Osteoblast (primary cell): ENCODE results near the gene ZNF710. TPM values are rescaled to one million over a fixed set of nuclear protein-coding genes. Genes with fewer than 3 reads are reported as not detected.
"Not testable (repeated sequence)": the region's sequence is repeated elsewhere in the genome, so short reads cannot be mapped to it uniquely, and the experiment has no call there.

ENCODE experiments used
- DNase-seq: peaks from one replicate; pipeline ENCODE4 v3.0.0; 2011; ENCODE audit warnings: low spot score, mixed read lengths; ENCODE audit not compliant: insufficient read length; ENCODE audit errors: missing footprints
- H2AFZ ChIP-seq: 2 replicates; pipeline ENCODE4 v1.6.0; 2011; ENCODE audit warnings: mild to moderate bottlenecking, low read length
- H3K27ac ChIP-seq: 2 replicates; pipeline ENCODE4 v1.5.1; 2011; ENCODE audit warnings: mild to moderate bottlenecking, low read depth, low read length, moderate library complexity
- H3K27me3 ChIP-seq: 2 replicates; pipeline ENCODE4 v1.6.0; 2012; ENCODE audit warnings: mild to moderate bottlenecking, control low read depth, inconsistent platforms, low read length, moderate library complexity; ENCODE audit not compliant: insufficient read depth
- H3K36me3 ChIP-seq: 2 replicates; pipeline ENCODE4 v1.5.1; 2011; ENCODE audit warnings: mild to moderate bottlenecking, low read length, control low read depth, moderate library complexity; ENCODE audit not compliant: insufficient read depth
- H3K4me1 ChIP-seq: 2 replicates; pipeline ENCODE4 v1.5.1; 2011; ENCODE audit warnings: mild to moderate bottlenecking, low read length, control low read depth, moderate library complexity; ENCODE audit not compliant: insufficient read depth
- H3K4me2 ChIP-seq: 2 replicates; pipeline ENCODE4 v1.6.0; 2011; ENCODE audit warnings: mild to moderate bottlenecking, low read length; ENCODE audit not compliant: insufficient read depth
- H3K4me3 ChIP-seq: fragments of 200-600 bp; sonication (generic); 3 replicates; pipeline ENCODE4 v1.5.1; 2012; ENCODE audit warnings: mild to moderate bottlenecking, low read length, inconsistent platforms; ENCODE audit not compliant: insufficient read depth
- H3K79me2 ChIP-seq: 2 replicates; pipeline ENCODE4 v1.6.0; 2012; ENCODE audit warnings: mild to moderate bottlenecking, low read length, control low read depth, inconsistent platforms; ENCODE audit not compliant: insufficient read depth
- H3K9me3 ChIP-seq: 2 replicates; pipeline ENCODE4 v1.5.1; 2011; ENCODE audit warnings: low read depth, low read length, control low read depth
- H4K20me1 ChIP-seq: 2 replicates; pipeline ENCODE4 v1.6.0; 2012; ENCODE audit warnings: mild to moderate bottlenecking, low read length, control low read depth; ENCODE audit not compliant: insufficient read depth
- total RNA-seq: library from RNA; depleted of rRNA; stranded (reverse); fragments of >200 nt; gene quantifications from 2 replicates; pipeline ENCODE4 v1.2.3, GENCODE V29; 2012
- TF ChIP-seq, protein P1 (sequence below): IDR thresholded peaks from 2 replicates; pipeline ENCODE4 v1.5.1; 2011; ENCODE audit warnings: mild to moderate bottlenecking, low read depth, low read length, moderate library complexity; ENCODE audit errors: extremely low read depth

The ZNF710 gene
- total RNA-seq, 1 donor, result 10.9 TPM

DNA sequence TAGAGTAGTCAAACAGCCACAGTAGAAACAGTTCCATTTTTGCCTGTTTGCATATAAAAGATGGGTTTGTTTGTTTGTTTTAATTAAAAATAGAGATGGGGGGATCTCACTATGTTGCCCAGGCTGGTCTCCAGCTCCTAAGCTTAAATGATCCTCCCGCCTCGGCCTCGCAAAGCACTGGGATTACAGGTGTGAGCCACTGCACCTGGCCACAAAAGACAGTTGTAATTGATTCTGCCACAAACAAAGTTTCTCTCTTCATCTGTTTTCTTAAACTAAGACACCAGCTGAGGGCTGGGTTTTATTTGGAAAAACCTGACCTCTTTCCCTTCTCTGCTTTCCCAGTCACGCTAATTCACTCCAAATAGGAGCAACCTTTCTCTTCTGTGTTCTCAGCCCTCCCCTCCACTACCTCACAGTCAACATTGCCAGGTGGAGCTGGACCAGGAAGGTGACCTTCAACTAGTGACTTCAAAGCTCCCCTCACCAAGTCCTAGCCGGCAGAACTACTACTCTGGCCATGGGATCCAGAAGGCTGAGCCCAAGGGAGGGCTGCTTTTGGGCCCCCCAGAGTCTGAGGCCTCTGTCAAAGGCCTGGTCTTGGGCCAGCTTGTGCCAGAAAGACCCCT is 102.7 kb downstream of the ZNF710 start:
- Histone ChIP-seq H3K4me2 (no peak overlapping the region), H3K79me2 (peaks cover 21% of the 10 kb centered on the region), H3K27me3 (no peaks in the 10 kb centered on the region), H4K20me1 (peaks cover 4% of the 10 kb centered on the region), H3K36me3 (no peaks in the 10 kb centered on the region), H3K27ac (no peak overlapping the region), H3K9me3 (no peaks in the 10 kb centered on the region), H3K4me1 (peaks cover 32% of the 10 kb centered on the region), H2AFZ (no peak overlapping the region), H3K4me3 (no peak overlapping the region)
- DNase-seq, result peak; percentile 72
- TF ChIP-seq, protein P1, sequence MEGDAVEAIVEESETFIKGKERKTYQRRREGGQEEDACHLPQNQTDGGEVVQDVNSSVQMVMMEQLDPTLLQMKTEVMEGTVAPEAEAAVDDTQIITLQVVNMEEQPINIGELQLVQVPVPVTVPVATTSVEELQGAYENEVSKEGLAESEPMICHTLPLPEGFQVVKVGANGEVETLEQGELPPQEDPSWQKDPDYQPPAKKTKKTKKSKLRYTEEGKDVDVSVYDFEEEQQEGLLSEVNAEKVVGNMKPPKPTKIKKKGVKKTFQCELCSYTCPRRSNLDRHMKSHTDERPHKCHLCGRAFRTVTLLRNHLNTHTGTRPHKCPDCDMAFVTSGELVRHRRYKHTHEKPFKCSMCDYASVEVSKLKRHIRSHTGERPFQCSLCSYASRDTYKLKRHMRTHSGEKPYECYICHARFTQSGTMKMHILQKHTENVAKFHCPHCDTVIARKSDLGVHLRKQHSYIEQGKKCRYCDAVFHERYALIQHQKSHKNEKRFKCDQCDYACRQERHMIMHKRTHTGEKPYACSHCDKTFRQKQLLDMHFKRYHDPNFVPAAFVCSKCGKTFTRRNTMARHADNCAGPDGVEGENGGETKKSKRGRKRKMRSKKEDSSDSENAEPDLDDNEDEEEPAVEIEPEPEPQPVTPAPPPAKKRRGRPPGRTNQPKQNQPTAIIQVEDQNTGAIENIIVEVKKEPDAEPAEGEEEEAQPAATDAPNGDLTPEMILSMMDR, result no peak

DNA sequence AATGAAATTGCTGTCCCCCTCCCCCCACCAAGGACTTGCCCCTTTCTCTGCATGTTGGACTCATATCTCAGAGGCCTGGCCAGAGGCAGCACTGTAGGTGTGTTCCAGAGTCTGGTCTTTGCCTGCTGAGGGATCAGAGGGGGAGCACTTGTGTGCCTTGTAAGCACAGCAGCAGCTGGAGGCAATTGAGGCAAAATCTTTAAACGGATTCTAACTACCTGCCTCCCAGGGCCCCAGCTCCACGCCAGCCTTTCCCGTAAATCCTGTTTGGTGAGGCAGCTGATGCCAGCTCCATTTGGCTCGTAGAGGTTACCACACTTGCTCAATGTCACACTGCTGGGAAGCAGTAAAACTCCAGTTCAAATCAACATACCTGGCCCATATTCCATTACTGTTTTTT is 103.4 kb downstream of the ZNF710 start:
- DNase-seq, result no peak
- TF ChIP-seq, protein P1, result no peak
- H3K27me3 ChIP-seq, result no peaks in the 10 kb centered on the region
- H3K27ac ChIP-seq, result no peak overlapping the region
- no peak overlapping the region for H3K4me3 ChIP-seq
- no peak overlapping the region for H3K4me2 ChIP-seq
- H3K36me3 ChIP-seq, result no peaks in the 10 kb centered on the region
- H2AFZ ChIP-seq, result no peak overlapping the region
- H3K4me1 ChIP-seq, result peaks cover 29% of the 10 kb centered on the region
- H4K20me1 ChIP-seq, result peaks cover 4% of the 10 kb centered on the region
- peaks cover 15% of the 10 kb centered on the region for H3K79me2 ChIP-seq
- no peaks in the 10 kb centered on the region for H3K9me3 ChIP-seq

DNA sequence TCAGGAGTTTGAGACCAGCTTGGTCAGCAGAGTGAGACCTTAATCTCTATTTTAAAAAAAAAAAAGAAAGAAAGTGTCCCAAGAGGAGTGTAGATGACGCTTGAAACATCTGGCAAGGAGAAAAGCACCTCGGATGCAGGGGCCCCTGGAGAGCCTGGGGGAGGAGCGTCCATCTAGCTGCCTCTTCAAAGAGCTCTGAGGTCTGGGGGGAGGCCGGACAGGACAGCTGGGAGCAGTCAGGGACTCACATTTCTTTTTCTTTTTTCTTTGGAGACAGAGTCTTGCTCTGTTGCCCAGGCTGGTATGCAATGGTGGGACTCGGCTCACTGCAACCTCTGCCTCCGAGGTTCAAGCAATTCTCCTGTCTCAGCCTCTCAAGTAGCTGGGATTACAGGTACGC is 104.4 kb downstream of the ZNF710 start:
- no peak overlapping the region for H3K4me3 ChIP-seq
- peaks cover 7% of the 10 kb centered on the region for H3K79me2 ChIP-seq
- H3K27me3 ChIP-seq, result no peaks in the 10 kb centered on the region
- no peaks in the 10 kb centered on the region for H3K9me3 ChIP-seq
- TF ChIP-seq, protein P1, result no peak
- peak; percentile 79 for DNase-seq
- H3K4me2 ChIP-seq, result no peak overlapping the region
- no peaks in the 10 kb centered on the region for H3K36me3 ChIP-seq
- no peak overlapping the region for H2AFZ ChIP-seq
- H3K27ac ChIP-seq, result no peak overlapping the region
- no peaks in the 10 kb centered on the region for H4K20me1 ChIP-seq
- H3K4me1 ChIP-seq, result peaks cover 20% of the 10 kb centered on the region

DNA sequence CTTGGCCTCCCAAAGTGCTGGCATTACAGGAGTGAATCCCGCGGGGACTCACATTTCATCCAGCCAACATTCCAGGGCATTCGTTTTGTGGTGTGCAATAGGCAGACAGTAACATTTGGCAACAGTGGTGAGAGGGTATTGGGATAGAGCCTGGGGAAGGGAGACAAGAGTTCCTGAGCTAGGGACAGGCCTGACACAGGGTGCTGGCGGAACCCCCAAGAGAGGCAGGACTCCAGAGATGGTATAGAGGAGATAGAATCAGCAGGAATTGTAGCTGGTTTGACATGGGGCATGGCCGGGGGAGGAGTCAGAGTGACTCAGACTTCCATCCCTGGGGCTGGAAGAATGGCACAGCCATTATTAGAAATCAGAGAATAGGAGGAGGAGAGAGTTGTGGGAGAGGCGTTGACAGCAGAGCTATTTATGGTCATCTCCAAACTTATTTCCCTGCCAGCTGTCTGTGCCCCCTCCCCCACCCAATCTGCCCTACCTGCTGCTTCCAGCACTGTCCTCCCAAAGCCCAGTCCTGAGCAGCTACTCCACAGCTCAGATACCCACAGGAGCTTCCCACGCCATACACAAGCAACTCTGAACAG is 105.5 kb downstream of the ZNF710 start:
- no peaks in the 10 kb centered on the region for H3K27me3 ChIP-seq
- no peaks in the 10 kb centered on the region for H3K79me2 ChIP-seq
- peak overlapping the region; percentile 47 for H3K4me2 ChIP-seq
- no peaks in the 10 kb centered on the region for H3K36me3 ChIP-seq
- no peak overlapping the region for H3K27ac ChIP-seq
- peak overlapping the region; percentile 36 for H2AFZ ChIP-seq
- DNase-seq, result peak; percentile 97
- no peak overlapping the region for H3K4me3 ChIP-seq
- H3K9me3 ChIP-seq, result no peaks in the 10 kb centered on the region
- H4K20me1 ChIP-seq, result no peaks in the 10 kb centered on the region
- H3K4me1 ChIP-seq, result peaks cover 9% of the 10 kb centered on the region
- TF ChIP-seq, protein P1, result no peak

DNA sequence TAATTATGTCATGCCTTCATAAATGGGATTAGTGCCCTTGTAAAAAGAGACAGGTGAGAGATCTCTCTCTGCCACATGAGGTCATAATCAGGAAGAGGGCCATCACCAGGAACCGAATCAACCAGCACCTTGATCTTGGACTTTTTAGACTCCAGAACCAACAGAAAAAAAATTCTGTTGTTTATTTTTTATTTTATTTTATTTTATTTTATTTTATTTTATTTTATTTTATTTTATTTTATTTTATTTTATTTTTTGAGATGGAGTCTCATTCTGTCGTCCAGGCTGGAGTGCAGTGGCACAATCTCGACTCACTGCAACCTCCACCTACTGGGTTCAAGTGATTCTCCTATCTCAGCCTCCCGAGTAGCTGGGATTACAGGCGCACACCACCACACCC is 106.9 kb downstream of the ZNF710 start:
- H3K27ac ChIP-seq, H3K9me3 ChIP-seq, H3K4me1 ChIP-seq, H3K27me3 ChIP-seq, H4K20me1 ChIP-seq, DNase-seq, H3K79me2 ChIP-seq, H3K36me3 ChIP-seq, H2AFZ ChIP-seq, H3K4me2 ChIP-seq, H3K4me3 ChIP-seq: not testable (repeated sequence)

DNA sequence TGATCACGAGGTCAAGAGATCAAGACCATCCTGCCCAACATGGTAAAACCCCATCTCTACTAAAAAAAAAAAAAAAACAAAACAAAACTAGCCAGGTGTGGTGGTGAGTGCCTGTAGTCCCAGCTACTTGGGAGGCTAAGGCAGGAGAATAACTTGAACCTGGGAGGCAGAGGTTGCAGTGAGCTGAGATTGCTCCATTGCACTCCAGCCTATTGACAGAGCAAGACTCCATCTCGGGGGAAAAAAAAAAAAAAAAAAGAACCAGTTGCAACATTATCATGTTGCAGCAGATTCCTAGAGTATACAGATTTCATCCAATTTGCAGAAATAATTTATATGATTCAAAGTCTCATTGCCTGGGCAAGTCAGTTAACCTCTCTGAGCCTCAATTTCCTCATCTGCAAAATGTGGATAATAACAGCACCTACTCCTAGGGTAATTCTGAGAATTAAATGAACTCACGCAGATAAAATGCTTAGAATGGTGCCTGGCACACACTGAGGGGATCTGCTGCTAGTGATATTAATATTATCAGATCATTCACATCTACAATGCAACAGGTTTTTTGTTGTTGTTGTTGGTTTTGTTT is 108.1 kb downstream of the ZNF710 start:
- H3K79me2 ChIP-seq, H3K27me3 ChIP-seq, H3K4me1 ChIP-seq, H3K36me3 ChIP-seq, H3K27ac ChIP-seq, H3K4me3 ChIP-seq, H4K20me1 ChIP-seq, H2AFZ ChIP-seq, H3K4me2 ChIP-seq, DNase-seq, H3K9me3 ChIP-seq: not testable (repeated sequence)
